GM23248 (cell line): ENCODE data around the gene LIFR. TPM values are rescaled to one million over a fixed set of nuclear protein-coding genes. Genes with fewer than 3 reads are reported as not detected.

Experiments
- DNase-seq: peaks from one replicate; pipeline ENCODE4 v3.0.0-alpha.2; 2015
- H2AFZ ChIP-seq: fragments of 200-600 bp; sonication (generic); 2 replicates; pipeline ENCODE4 v1.6.1; 2016; ENCODE audit warnings: antibody characterized with exemption
- H3F3A ChIP-seq: fragments of 200-600 bp; sonication (generic); 2 replicates; pipeline ENCODE4 v1.6.1; 2016; ENCODE audit warnings: mild to moderate bottlenecking, antibody characterized with exemption, mixed run types; ENCODE audit not compliant: insufficient read depth
- H3K27ac ChIP-seq: fragments of 200-600 bp; sonication (generic); 2 replicates; pipeline ENCODE4 v1.5.1; 2016; ENCODE audit warnings: mild to moderate bottlenecking
- H3K27me3 ChIP-seq: fragments of 200-600 bp; sonication (generic); replicated peaks from 2 replicates; pipeline ENCODE4 v1.6.1; 2016; ENCODE audit warnings: mild to moderate bottlenecking; ENCODE audit not compliant: insufficient read depth
- H3K36me3 ChIP-seq: fragments of 200-600 bp; sonication (generic); 2 replicates; pipeline ENCODE4 v1.6.1; 2016; ENCODE audit warnings: low read depth, mild to moderate bottlenecking
- H3K4me1 ChIP-seq: fragments of 200-600 bp; sonication (generic); 2 replicates; pipeline ENCODE4 v1.6.1; 2016; ENCODE audit warnings: mild to moderate bottlenecking; ENCODE audit not compliant: insufficient read depth
- H3K4me2 ChIP-seq: fragments of 200-600 bp; sonication (generic); one replicate; pipeline ENCODE4 v1.6.1; 2016; ENCODE audit warnings: mild to moderate bottlenecking; ENCODE audit not compliant: unreplicated experiment
- H3K4me3 ChIP-seq: fragments of 200-600 bp; sonication (generic); 2 replicates; pipeline ENCODE4 v1.5.1; 2016; ENCODE audit warnings: mild to moderate bottlenecking
- H3K79me2 ChIP-seq: fragments of 200-600 bp; sonication (generic); 2 replicates; pipeline ENCODE4 v1.6.1; 2016; ENCODE audit warnings: mild to moderate bottlenecking; ENCODE audit not compliant: insufficient read depth
- H3K9ac ChIP-seq: fragments of 200-600 bp; sonication (generic); 2 replicates; pipeline ENCODE4 v1.6.1; 2016; ENCODE audit warnings: mild to moderate bottlenecking
- H3K9me2 ChIP-seq: fragments of 200-600 bp; sonication (generic); 2 replicates; pipeline ENCODE4 v1.6.1; 2016; ENCODE audit warnings: mixed run types, mild to moderate bottlenecking, moderate library complexity; ENCODE audit not compliant: insufficient read depth
- H3K9me3 ChIP-seq: fragments of 200-600 bp; sonication (generic); one replicate; pipeline ENCODE4 v1.6.1; 2017; ENCODE audit warnings: low read depth
- H4K20me1 ChIP-seq: fragments of 200-600 bp; sonication (generic); 2 replicates; pipeline ENCODE4 v1.6.0; 2016; ENCODE audit not compliant: insufficient read depth
- EZH2 ChIP-seq: fragments of 200-600 bp; sonication (generic); IDR thresholded peaks from 2 replicates; pipeline ENCODE4 v1.6.1; 2018; ENCODE audit warnings: antibody characterized with exemption, mild to moderate bottlenecking; ENCODE audit not compliant: insufficient read depth, poor library complexity, severe bottlenecking
- EZH2phosphoT487 ChIP-seq: fragments of 200-600 bp; sonication (generic); IDR thresholded peaks from 2 replicates; pipeline ENCODE4 v1.6.1; 2018; ENCODE audit warnings: antibody characterized with exemption, moderate library complexity, mild to moderate bottlenecking, low read depth; ENCODE audit not compliant: insufficient read depth
- WGBS, 2 experiments: methylation state at CpG; one replicate each; pipeline ENCODE4 v1.1.6; 2015 to 2017; ENCODE audit warnings: low lambda C conversion rate in 2 of 2, low coverage in 1 of 2; ENCODE audit errors: missing lambda C conversion rate in 2 of 2; 5-methylcytosine and 5-hydroxymethylcytosine counted together
- in situ Hi-C: fragments of 300-500 bp; cut with MboI; formaldehyde crosslinking; loops from 2 replicates; pipeline ENCODE4 v1.15.0; 2020
- polyA plus RNA-seq: library from polyadenylated mRNA; unstranded; fragments of >200 nt; fragmentation: Nextera tagmentation; extraction: Ambion mirVana; gene quantifications from 2 replicates; pipeline ENCODE4 v1.2.1, GENCODE V29; 2016
- total RNA-seq: library from RNA; depleted of rRNA; stranded (reverse); fragments of >200 nt; shearing (Covaris generic); gene quantifications from 2 replicates; pipeline ENCODE4 v1.2.3, GENCODE V29; 2014

The LIFR gene
- total and polyA plus RNA-seq, 2 experiments from 2014 or later: 6.9 to 8.1 TPM

GRCh38 chr5:38494763-38495162 is 61.7 kb downstream of the LIFR start:
- Histone ChIP-seq H3K27ac (no peak overlapping the region), H3K9ac (no peak overlapping the region), H2AFZ (no peak overlapping the region), H3F3A (no peaks in the 10 kb centered on the region), H3K9me3 (no peaks in the 10 kb centered on the region), H3K4me3 (no peak overlapping the region), H3K27me3 (no peaks in the 10 kb centered on the region), H3K36me3 (no peaks in the 10 kb centered on the region), H3K4me1 (no peaks in the 10 kb centered on the region), H3K9me2 (no peaks in the 10 kb centered on the region), H3K4me2 (no peak overlapping the region), H3K79me2 (no peaks in the 10 kb centered on the region), H4K20me1 (no peaks in the 10 kb centered on the region)
- TF ChIP-seq EZH2: no peak
- no peak for TF ChIP-seq EZH2phosphoT487
- WGBS, 2 experiments: 81 to 82% methylated on average over 7 of the region's 7 CpGs
- no peak for DNase-seq
- in situ Hi-C loops: no loop called here

- no peaks in the 10 kb centered on the region for H3K27me3 ChIP-seq
- no peaks in the 10 kb centered on the region for H3K36me3 ChIP-seq
- H3K9me2 ChIP-seq: no peaks in the 10 kb centered on the region
- H3K79me2 ChIP-seq: no peaks in the 10 kb centered on the region
- in situ Hi-C loops: no loop called here
- no peak overlapping the region for H3K9ac ChIP-seq
- no peak for TF ChIP-seq EZH2
- TF ChIP-seq EZH2phosphoT487: no peak
- H3K4me1 ChIP-seq: no peaks in the 10 kb centered on the region
- WGBS, 2 experiments: 82 to 88% methylated on average over 6 of the region's 6 CpGs
- no peaks in the 10 kb centered on the region for H4K20me1 ChIP-seq
- H3K4me3 ChIP-seq: no peak overlapping the region
- no peak overlapping the region for H2AFZ ChIP-seq
- no peak overlapping the region for H3K4me2 ChIP-seq
- H3F3A ChIP-seq: no peaks in the 10 kb centered on the region
- no peak for DNase-seq
- H3K27ac ChIP-seq: no peak overlapping the region
- H3K9me3 ChIP-seq: no peaks in the 10 kb centered on the region
These were observed 62.3 kb downstream of the LIFR start for GRCh38 chr5:38494175-38494574.

DNA sequence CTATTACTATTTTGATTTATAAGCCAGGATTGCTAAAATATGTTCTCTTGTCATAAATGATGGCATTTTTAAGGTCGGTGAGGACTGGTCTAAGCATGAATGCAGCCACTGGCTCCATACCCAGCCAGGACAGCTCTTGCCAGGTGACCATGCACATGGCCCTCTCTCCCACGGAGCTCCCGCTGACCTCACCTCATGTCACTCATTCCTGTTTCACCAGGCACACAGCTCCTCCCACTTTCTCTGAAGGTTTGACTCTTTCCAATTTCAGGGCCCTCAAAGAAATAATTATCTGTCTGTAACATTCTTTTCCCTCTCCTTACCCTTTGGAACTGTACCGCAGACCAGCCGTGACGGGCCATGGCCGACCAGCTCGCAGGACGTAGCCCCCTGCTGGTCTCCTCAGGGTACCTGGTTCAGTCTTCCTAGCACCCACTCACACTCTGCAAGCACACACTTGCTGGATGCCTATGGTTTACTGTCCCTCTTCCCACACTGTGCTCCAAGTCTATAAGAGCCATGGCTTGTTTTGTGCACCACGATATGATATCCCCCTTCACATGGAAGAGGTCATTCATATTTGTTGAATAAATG is 72.5 kb downstream of the LIFR start:
- TF ChIP-seq EZH2: no peak
- no peak for TF ChIP-seq EZH2phosphoT487
- H3K9me2 ChIP-seq: no peaks in the 10 kb centered on the region
- no peaks in the 10 kb centered on the region for H3F3A ChIP-seq
- H3K79me2 ChIP-seq: no peaks in the 10 kb centered on the region
- H3K9me3 ChIP-seq: no peaks in the 10 kb centered on the region
- H3K9ac ChIP-seq: no peak overlapping the region
- no peak for DNase-seq
- H3K4me3 ChIP-seq: no peak overlapping the region
- H3K27ac ChIP-seq: no peak overlapping the region
- in situ Hi-C loops: no loop called here
- no peaks in the 10 kb centered on the region for H3K27me3 ChIP-seq
- H3K4me1 ChIP-seq: no peaks in the 10 kb centered on the region
- H3K4me2 ChIP-seq: no peak overlapping the region
- no peaks in the 10 kb centered on the region for H4K20me1 ChIP-seq
- H2AFZ ChIP-seq: no peak overlapping the region
- 95 to 98% methylated on average over 10 of the region's 10 CpGs for WGBS, 2 experiments
- 0 out of 2 replicates have a peak, but pooled peaks cover 3% of the 10 kb centered on the region for H3K36me3 ChIP-seq

- no peaks in the 10 kb centered on the region for H3K9me3 ChIP-seq
- no peak overlapping the region for H3K4me3 ChIP-seq
- no peaks in the 10 kb centered on the region for H3K27me3 ChIP-seq
- H4K20me1 ChIP-seq: no peaks in the 10 kb centered on the region
- H3K4me1 ChIP-seq: peaks cover 6% of the 10 kb centered on the region; the same call in 1 of the 2 replicates
- no peak overlapping the region for H3K27ac ChIP-seq
- in situ Hi-C loops: no loop called here
- TF ChIP-seq EZH2phosphoT487 (no peak), EZH2 (no peak)
- no peak overlapping the region for H3K4me2 ChIP-seq
- H3F3A ChIP-seq: no peaks in the 10 kb centered on the region
- WGBS, 2 experiments: 49 to 52% methylated on average over 6 of the region's 6 CpGs
- no peak overlapping the region for H3K9ac ChIP-seq
- no peaks in the 10 kb centered on the region for H3K36me3 ChIP-seq
- no peaks in the 10 kb centered on the region for H3K9me2 ChIP-seq
- H3K79me2 ChIP-seq: no peaks in the 10 kb centered on the region
- H2AFZ ChIP-seq: no peak overlapping the region
- DNase-seq: no peak
These were observed 77.0 kb downstream of the LIFR start for GRCh38 chr5:38479315-38479904.

DNA sequence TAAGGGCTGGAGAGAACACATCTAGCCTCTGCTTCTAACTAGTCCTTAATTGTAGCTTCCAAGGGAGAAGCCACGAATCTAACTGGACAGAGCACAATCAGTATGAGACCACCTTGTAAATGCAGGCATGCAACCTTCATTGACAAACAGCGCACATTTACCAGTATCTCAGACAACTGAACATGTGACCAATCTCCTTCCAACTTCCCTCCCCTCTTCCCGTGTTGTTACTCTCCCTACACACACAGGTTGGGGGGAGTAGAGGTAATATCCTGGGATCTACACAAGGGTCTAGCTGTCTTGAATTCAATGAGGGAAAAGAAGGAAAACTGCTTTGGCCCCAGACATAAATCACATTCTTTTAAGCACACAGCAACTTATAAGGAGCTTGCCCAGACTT is 77.6 kb downstream of the LIFR start:
- H3K9me3 ChIP-seq: no peaks in the 10 kb centered on the region
- no peaks in the 10 kb centered on the region for H4K20me1 ChIP-seq
- H3K4me1 ChIP-seq: peaks cover 6% of the 10 kb centered on the region; the same call in 1 of the 2 replicates
- no peaks in the 10 kb centered on the region for H3K36me3 ChIP-seq
- 59 to 68% methylated on average over 3 of the region's 3 CpGs for WGBS, 2 experiments
- no peak overlapping the region for H3K27ac ChIP-seq
- no peaks in the 10 kb centered on the region for H3K27me3 ChIP-seq
- H3K9me2 ChIP-seq: no peaks in the 10 kb centered on the region
- H2AFZ ChIP-seq: no peak overlapping the region
- no peak overlapping the region for H3K4me3 ChIP-seq
- no peaks in the 10 kb centered on the region for H3F3A ChIP-seq
- DNase-seq: no peak
- in situ Hi-C loops: no loop called here
- no peak for TF ChIP-seq EZH2
- no peak for TF ChIP-seq EZH2phosphoT487
- no peak overlapping the region for H3K9ac ChIP-seq
- no peak overlapping the region for H3K4me2 ChIP-seq
- H3K79me2 ChIP-seq: no peaks in the 10 kb centered on the region
